ENCODE measurements around the gene GATA5. TPM values are rescaled to one million over a fixed set of nuclear protein-coding genes. Genes with fewer than 3 reads are reported as not detected.

Gene GATA5
- total RNA-seq, 4 donors from 2014 or later: not detected

DNA sequence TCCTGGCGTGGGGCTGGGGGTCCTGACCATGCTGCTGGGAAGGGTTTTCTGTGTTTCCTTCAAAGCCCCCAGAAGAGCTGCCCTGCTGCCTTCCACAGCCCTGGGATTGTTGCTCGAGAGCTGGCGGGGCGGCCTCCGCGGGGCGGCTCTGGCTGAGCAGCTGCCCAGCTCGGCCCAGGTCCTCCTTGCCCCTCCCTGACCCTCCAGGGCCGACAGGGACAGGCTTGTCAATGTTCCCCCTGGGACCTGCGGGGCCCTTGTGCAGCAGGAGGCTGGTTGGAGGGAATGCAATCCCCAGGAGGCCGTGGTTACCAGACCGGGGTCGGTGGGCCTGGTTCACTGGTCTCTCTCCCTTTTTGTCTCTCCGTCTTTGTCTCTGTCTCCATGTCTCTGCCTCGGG lies 19.9 kb downstream of the GATA5 start:
- intact Hi-C loops (cut with DNase I; ENCODE audit: low total_unique reads): no loop called here

GRCh38 chr20:62454904-62455636 lies 20.7 kb downstream of the GATA5 start:
- DNase-seq: no peak
- no peak for TF ChIP-seq CTCF (IDR thresholded peaks at IDR 0.05 in 4 of 5, conservative IDR thresholded peaks at IDR 0.05 in 1 of 5)
- TF ChIP-seq POLR2A (IDR thresholded peaks at IDR 0.05): no peak
- Histone ChIP-seq H3K27me3 (peaks cover 0 to 5% (median under 1%) of the 10 kb centered on the region in 3 donors), H3K9me3 (no peaks in the 10 kb centered on the region), H3K4me3 (no peak overlapping the region), H3K27ac (no peak overlapping the region), H3K4me1 (no peaks in the 10 kb centered on the region), H3K36me3 (no peaks in the 10 kb centered on the region)
- in situ Hi-C loops (cut with MboI; ENCODE audit: low sequenced_read_pairs in 4 of 4): no loop called here
- intact Hi-C loops (cut with DNase I; ENCODE audit: low total_unique reads): no loop called here
- no peak for ATAC-seq

More for the DNA sequence above, 19.9 kb downstream of the GATA5 start:
- ATAC-seq (no peak), DNase-seq (no peak)
- TF ChIP-seq CTCF (IDR thresholded peaks at IDR 0.05 in 4 of 5, conservative IDR thresholded peaks at IDR 0.05 in 1 of 5) (no peak), POLR2A (IDR thresholded peaks at IDR 0.05) (no peak)
- Histone ChIP-seq H3K4me3 (no peak overlapping the region), H3K9me3 (no peaks in the 10 kb centered on the region), H3K27ac (no peak overlapping the region), H3K4me1 (no peaks in the 10 kb centered on the region), H3K27me3 (peaks cover 0 to 3% (median 0%) of the 10 kb centered on the region in 3 donors), H3K36me3 (no peaks in the 10 kb centered on the region)
- in situ Hi-C loops (cut with MboI; ENCODE audit: low sequenced_read_pairs in 4 of 4): no loop called here

DNA sequence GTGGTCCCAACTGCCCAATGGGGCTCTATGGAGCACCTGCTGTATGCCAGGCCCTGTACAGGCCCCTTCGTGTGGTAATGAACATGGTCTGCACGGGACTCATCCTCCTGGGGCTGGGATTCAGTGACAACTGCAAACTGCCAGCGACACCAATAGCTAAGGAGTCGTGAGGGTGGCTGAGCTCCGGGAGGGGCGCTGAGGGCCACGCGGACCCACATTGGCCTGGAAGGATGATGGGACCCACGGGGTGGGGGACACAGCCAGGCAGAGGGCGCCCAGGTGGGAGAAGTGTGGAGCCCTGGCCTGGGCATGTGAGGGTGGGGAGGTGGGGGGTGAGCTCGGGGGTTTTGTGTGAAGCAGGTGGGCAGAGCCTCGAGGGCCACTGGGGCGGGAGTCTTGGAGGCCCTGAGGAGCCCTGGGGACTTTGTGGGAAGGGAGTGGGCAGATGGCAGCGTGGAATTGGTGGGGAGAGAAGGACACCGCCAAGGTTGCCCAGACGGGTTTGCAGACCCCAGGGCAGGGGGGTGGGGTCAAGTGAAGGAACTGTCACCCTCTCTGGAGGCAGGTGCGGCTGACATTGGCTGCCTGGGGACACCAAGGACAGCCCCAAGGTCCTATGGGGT lies 22.5 kb downstream of the GATA5 start:
- Histone ChIP-seq H3K36me3 (no peaks in the 10 kb centered on the region), H3K27ac (no peak overlapping the region), H3K4me1 (no peaks in the 10 kb centered on the region), H3K4me3 (no peak overlapping the region), H3K27me3 (peaks cover 0 to 11% (median 4%) of the 10 kb centered on the region in 3 donors), H3K9me3 (no peaks in the 10 kb centered on the region)
- ATAC-seq (no peak), DNase-seq (no peak)
- no peak for TF ChIP-seq CTCF (IDR thresholded peaks at IDR 0.05 in 4 of 5, conservative IDR thresholded peaks at IDR 0.05 in 1 of 5)
- TF ChIP-seq POLR2A (IDR thresholded peaks at IDR 0.05): no peak
- intact Hi-C loops (cut with DNase I; ENCODE audit: low total_unique reads): no loop called here
- in situ Hi-C loops (cut with MboI; ENCODE audit: low sequenced_read_pairs in 4 of 4): no loop called here

GRCh38 chr20:62452475-62453095 lies 23.2 kb downstream of the GATA5 start:
- no peak overlapping the region for H3K27ac ChIP-seq
- DNase-seq: no peak
- no peaks in the 10 kb centered on the region for H3K36me3 ChIP-seq
- intact Hi-C loops (cut with DNase I; ENCODE audit: low total_unique reads): no loop called here
- no peak for TF ChIP-seq POLR2A (IDR thresholded peaks at IDR 0.05)
- no peak for TF ChIP-seq CTCF (IDR thresholded peaks at IDR 0.05 in 4 of 5, conservative IDR thresholded peaks at IDR 0.05 in 1 of 5)
- no peaks in the 10 kb centered on the region for H3K4me1 ChIP-seq
- in situ Hi-C loops (cut with MboI; ENCODE audit: low sequenced_read_pairs in 4 of 4): no loop called here
- H3K4me3 ChIP-seq: no peak overlapping the region
- no peaks in the 10 kb centered on the region for H3K9me3 ChIP-seq
- H3K27me3 ChIP-seq: peaks cover 1 to 11% (median 4%) of the 10 kb centered on the region in 3 donors
- no peak for ATAC-seq

Data from gastrocnemius medialis (tissue), 4 donors.